HepG2 (cell line): ENCODE measurements around the gene PRKCD. TPM values are rescaled to one million over a fixed set of nuclear protein-coding genes. Genes with fewer than 3 reads are reported as not detected.
A peak's percentile ranks its signal among the peaks of the same experiment; 100 is the strongest.

Experiments
- ATAC-seq: fragments of 200-7000 bp; cut with Tn5 transposase; 3 replicates; pipeline ENCODE4 v1.9.1; 2020; ENCODE audit warnings: mild to moderate bottlenecking, moderate library complexity
- Bru-seq: library from RNA; stranded (reverse); fragments of 400-500 nt; gene quantifications from one replicate; lab custom pipeline; 2021; lab: Mats Ljungman, UMichigan
- BruChase-seq, 2 experiments: library from RNA; stranded (reverse); fragments of 400-500 nt; gene quantifications; one replicate each; lab custom pipeline; 2021; lab: Mats Ljungman, UMichigan
- BruUV-seq: library from RNA; stranded (reverse); fragments of 400-500 nt; replicated peaks from 2 replicates; lab custom pipeline; 2021; lab: Mats Ljungman, UMichigan
- CTCF ChIA-PET: fragments of 300-600 bp; formaldehyde crosslinking; extraction: SDS; loops from one replicate; lab custom pipeline; 2021; ENCODE audit warnings: low total read pairs, inconsistent platforms, low intra/inter-chr PET ratio; lab: Yijun Ruan, JAX
- POLR2A ChIA-PET: fragments of 350-600 bp; sonication (Branson Sonifier 250); formaldehyde crosslinking; loops from one replicate; lab custom pipeline; 2020; ENCODE audit warnings: antibody characterized with exemption, inconsistent platforms; lab: Yijun Ruan, JAX
- DNase-seq: peaks from one replicate; pipeline ENCODE4 v3.0.0-alpha.2; 2015; ENCODE audit warnings: low spot score
- FAIRE-seq: peaks from 3 replicates; lab custom pipeline; 2011; peaks lifted over from hg19 to GRCh38; lab: Jason Lieb, UNC
- H2AFZ ChIP-seq: one replicate; pipeline ENCODE4 v1.6.1; 2011; ENCODE audit warnings: low read length, inconsistent platforms
- H3K27ac ChIP-seq: fragments of 300-600 bp; 3 replicates; pipeline ENCODE4 v1.8.0; 2011; ENCODE audit warnings: mixed run types, mild to moderate bottlenecking, mixed read lengths, low read length, inconsistent platforms; ENCODE audit not compliant: insufficient read depth; ENCODE audit errors: extremely low read length
- H3K27me3 ChIP-seq, 2 experiments: fragments of 200-600 bp in 1 of 2; 2 replicates in 1 of 2; 3 replicates in 1 of 2; pipeline versions ENCODE4 v1.6.0 to v1.8.0; 2011; ENCODE audit warnings: low read length in 2 of 2, mild to moderate bottlenecking in 2 of 2, moderate library complexity in 2 of 2, inconsistent platforms in 1 of 2; ENCODE audit not compliant: insufficient read depth in 2 of 2, control insufficient read depth in 1 of 2
- H3K36me3 ChIP-seq, 2 experiments: fragments of 200-600 bp in 1 of 2; replicated peaks in 1 of 2; 2 replicates in 1 of 2; 3 replicates in 1 of 2; pipeline versions ENCODE4 v1.5.1 to v1.8.0; 2011; ENCODE audit warnings: low read length in 2 of 2, inconsistent platforms in 1 of 2; ENCODE audit not compliant: insufficient read depth in 2 of 2, control insufficient read depth in 1 of 2
- H3K4me1 ChIP-seq: 2 replicates; pipeline ENCODE4 v1.5.1; 2012; ENCODE audit warnings: low read length, inconsistent platforms; ENCODE audit not compliant: insufficient read depth
- H3K4me2 ChIP-seq: 2 replicates; pipeline ENCODE4 v1.6.0; 2011; ENCODE audit warnings: low read depth, low read length, inconsistent platforms
- H3K4me3 ChIP-seq, 3 experiments: fragments of 200-600 bp in 1 of 3; sonication (generic), shearing (Covaris generic) in 1 of 3; replicated peaks in 1 of 3; 2 replicates each; pipeline ENCODE4 v1.5.1; 2011 to 2016; ENCODE audit warnings: low read length in 3 of 3, inconsistent platforms in 2 of 3, low read depth in 2 of 3, mild to moderate bottlenecking in 2 of 3, control low read depth in 1 of 3, mixed read lengths in 1 of 3; ENCODE audit not compliant: insufficient read depth in 1 of 3
- H3K79me2 ChIP-seq: one replicate; pipeline ENCODE4 v1.6.1; 2011; ENCODE audit warnings: low read length, inconsistent platforms; ENCODE audit not compliant: insufficient read depth
- H3K9ac ChIP-seq: 2 replicates; pipeline ENCODE4 v1.6.0; 2011; ENCODE audit warnings: mild to moderate bottlenecking, low read depth, low read length, inconsistent platforms; ENCODE audit not compliant: insufficient read depth
- H3K9me3 ChIP-seq: 2 replicates; pipeline ENCODE4 v1.5.1; 2012; ENCODE audit warnings: mild to moderate bottlenecking, low read length
- H4K20me1 ChIP-seq: 2 replicates; pipeline ENCODE4 v1.6.0; 2011; ENCODE audit warnings: inconsistent platforms, mild to moderate bottlenecking, low read length, moderate library complexity; ENCODE audit not compliant: insufficient read depth
- HNF1B ChIP-seq: sonication (generic); formaldehyde crosslinking; IDR thresholded peaks from 2 replicates; pipeline ENCODE4 v1.5.1; 2020; ENCODE audit warnings: mild to moderate bottlenecking, moderate library complexity, missing genetic modification reagents
- HNRNPL ChIP-seq: fragments of 200-400 bp; formaldehyde crosslinking; IDR thresholded peaks from 2 replicates; pipeline ENCODE4 v1.6.1; 2017; ENCODE audit warnings: mild to moderate bottlenecking, low read depth, low read length
- THAP11 ChIP-seq: IDR thresholded peaks from 2 replicates; pipeline ENCODE4 v1.6.1; 2016; ENCODE audit warnings: missing biosample characterization, missing genetic modification reagents
- ZBED4 ChIP-seq: sonication (generic); formaldehyde crosslinking; IDR thresholded peaks from 2 replicates; pipeline ENCODE4 v1.4.0; 2020; ENCODE audit warnings: missing genetic modification reagents, borderline replicate concordance
- ZNF513 ChIP-seq: sonication (generic); formaldehyde crosslinking; conservative IDR thresholded peaks from 2 replicates; pipeline ENCODE4 v1.5.0; 2020; ENCODE audit warnings: missing genetic modification reagents
- ZNF629 ChIP-seq: sonication (generic); formaldehyde crosslinking; conservative IDR thresholded peaks from 2 replicates; pipeline ENCODE4 v1.5.0; 2020; ENCODE audit warnings: missing genetic modification reagents
- ZNF7 ChIP-seq: IDR thresholded peaks from 2 replicates; pipeline ENCODE4 v1.6.1; 2016; ENCODE audit warnings: missing biosample characterization, missing genetic modification reagents
- WGBS: methylation state at CpG from one replicate; pipeline ENCODE4 v1.1.6; 2017; ENCODE audit warnings: low lambda C conversion rate; 5-methylcytosine and 5-hydroxymethylcytosine counted together
- in situ Hi-C: cut with HindIII; loops from 2 replicates; pipeline ENCODE4 v1.10.0; 2017; ENCODE audit warnings: low pct_unique_long_range_greater_than_20kb; ENCODE audit not compliant: extremely low pct_ligation_motif_present
- intact Hi-C: fragments of 100-400 bp; cut with micrococcal nuclease; formaldehyde crosslinking; loops from one replicate; pipeline ENCODE4 v1.10.0; 2022; ENCODE audit not compliant: unreplicated experiment
- long read RNA-seq, 2 experiments: library from RNA in 1 of 2; library from polyadenylated mRNA in 1 of 2; stranded (forward) in 1 of 2; unstranded in 1 of 2; transcript quantifications; one replicate each; pipeline ENCODE4 v2.0.0, GENCODE V29; 2019 to 2022
- polyA minus RNA-seq, 3 experiments: library from RNA; depleted of rRNA, polyadenylated mRNA; stranded (reverse); fragments of >200 nt; gene quantifications; 2 replicates each; pipeline ENCODE4 v1.2.3, GENCODE V29; 2011; ENCODE audit warnings: low replicate concordance in 1 of 3
- polyA plus RNA-seq, 8 experiments: library from polyadenylated mRNA; depleted of rRNA in 3 of 8; stranded (reverse) in 7 of 8; unstranded in 1 of 8; fragments of >200 nt; fragmentation: Illumina TruSeq in 4 of 8; extraction: Trizol in 4 of 8; gene quantifications; 2 replicates each; pipeline versions ENCODE4 v1.2.1 to v1.2.3, GENCODE V29; 2011 to 2016; ENCODE audit warnings: low read depth in 4 of 8, missing spikeins in 1 of 8, mixed read lengths in 1 of 8; ENCODE audit not compliant: insufficient read depth in 1 of 8
- total RNA-seq, 5 experiments: library from RNA; depleted of rRNA; stranded (reverse); fragments of >200 nt; fragmentation: Illumina TruSeq; extraction: Trizol; gene quantifications; 2 replicates each; pipeline ENCODE4 v1.2.3, GENCODE V29; 2016; ENCODE audit warnings: low read depth in 1 of 5

PRKCD gene
- total RNA-seq (2016; rRNA removed; fragmentation: Illumina TruSeq; extraction: Trizol) (1.6 and 4.3 TPM in 2 replicates), polyA plus RNA-seq (2011; rRNA removed) (40.7 and 47.7 TPM in 2 replicates), polyA minus RNA-seq (2011; rRNA and poly(A)+ RNA removed; ENCODE audit: low replicate concordance) (30.4 and 51.6 TPM in 2 replicates), Bru-seq, nascent RNA (percentile 64 among the genes with signal in this experiment), BruChase-seq, experiment 1, labeled RNA remaining after a 6-hour chase (percentile 77 among the genes with signal in this experiment), BruChase-seq, experiment 2, labeled RNA remaining after a 2-hour chase (percentile 71 among the genes with signal in this experiment)
- 0.79 and 1.0 TPM in 2 replicates for total RNA-seq (2016; cell fraction: cytosol; rRNA removed; fragmentation: Illumina TruSeq; extraction: Trizol; ENCODE audit: low read depth)
- total RNA-seq (2016; cell fraction: insoluble cytoplasmic fraction; rRNA removed; fragmentation: Illumina TruSeq; extraction: Trizol), result 1.7 and 3.8 TPM in 2 replicates
- 2.3 and 2.6 TPM in 2 replicates for total RNA-seq (2016; cell fraction: membrane; rRNA removed; fragmentation: Illumina TruSeq; extraction: Trizol)
- 4.3 and 4.4 TPM in 2 replicates for total RNA-seq (2016; cell fraction: nucleus; rRNA removed; fragmentation: Illumina TruSeq; extraction: Trizol)
- 43.8 and 46.4 TPM in 2 replicates for polyA plus RNA-seq (2011; cell fraction: cytosol; rRNA removed)
- polyA plus RNA-seq (2011; cell fraction: nucleus; rRNA removed), result 49.0 and 56.6 TPM in 2 replicates
- polyA plus RNA-seq (2012), result 26.9 and 29.1 TPM in 2 replicates
- 4.3 and 5.2 TPM in 2 replicates for polyA plus RNA-seq (2016; cell fraction: cytosol; fragmentation: Illumina TruSeq; extraction: Trizol; ENCODE audit: low read depth)
- polyA plus RNA-seq (2016; cell fraction: insoluble cytoplasmic fraction; fragmentation: Illumina TruSeq; extraction: Trizol; ENCODE audit: low read depth), result 19.3 and 22.7 TPM in 2 replicates
- 3.2 and 3.3 TPM in 2 replicates for polyA plus RNA-seq (2016; cell fraction: membrane; fragmentation: Illumina TruSeq; extraction: Trizol; ENCODE audit: low read depth)
- polyA plus RNA-seq (2016; cell fraction: nucleus; fragmentation: Illumina TruSeq; extraction: Trizol; ENCODE audit: insufficient read depth, low read depth), result 26.1 and 26.5 TPM in 2 replicates
- polyA minus RNA-seq (2011; cell fraction: cytosol; rRNA and poly(A)+ RNA removed), result 17.5 and 20.8 TPM in 2 replicates
- 17.8 and 23.6 TPM in 2 replicates for polyA minus RNA-seq (2011; cell fraction: nucleus; rRNA and poly(A)+ RNA removed)
- long read RNA-seq, experiment 1, transcript PRKCD-202 (18 exons, 2,810 nt), result major isoform, 16 of 32 reads
- long read RNA-seq, experiment 1, transcript PRKCD-201 (19 exons, 2,680 nt), result minor isoform, 5 of 32 reads
- long read RNA-seq, experiment 1, partial matches to known transcripts, result 11 of 32 reads
- long read RNA-seq, experiment 1, other reads (novel, unspliced or antisense), result 0 of 32 reads
- long read RNA-seq, experiment 2, transcript PRKCD-201 (19 exons, 2,680 nt), result minor isoform, 14 of 59 reads
- long read RNA-seq, experiment 2, transcript PRKCD-202 (18 exons, 2,810 nt), result major isoform, 22 of 59 reads
- long read RNA-seq, experiment 2, partial matches to known transcripts, result 13 of 59 reads
- long read RNA-seq, experiment 2, other reads (novel, unspliced or antisense), result 10 of 59 reads

GRCh38 chr3:53160660-53161449 lies at the start of gene PRKCD:
Gene PRKCD, plus strand, starts transcription at chr3:53161209. Its CDS starts 17,214 bp downstream, at chr3:53178423.
- ATAC-seq, result peak; percentile 74
- TF ChIP-seq ZNF7 (CRISPR knock-in tag), result no peak
- no peak for TF ChIP-seq ZNF513
- 0 out of 2 replicates have a peak, but pooled peaks have one; percentile 46 for TF ChIP-seq HNRNPL
- no peak; the same call in 1 of the 2 replicates for TF ChIP-seq THAP11 (CRISPR knock-in tag)
- TF ChIP-seq ZNF629 (CRISPR knock-in tag), result peak; percentile 94
- TF ChIP-seq ZBED4 (CRISPR knock-in tag), result peak; percentile 16; the same call in 1 of the 2 replicates
- 0 out of 2 replicates have a peak, but pooled peaks have one; percentile 11 for TF ChIP-seq HNF1B (CRISPR knock-in tag)

More at GRCh38 chr3:53160660-53161449, at the start of gene PRKCD:
- ChIA-PET CTCF (no interaction called here), POLR2A (interaction anchor here (1.0 to 3.8 kb wide), 10 partner anchors 9 to 385 kb away, joined by 3 to 137 read pairs (median 9); partner anchors contain the start of gene RFT1)
- Histone ChIP-seq H3K4me3 (peak within 1 kb of the TSS; percentile 87 to 97 (median 94)), H3K79me2 (peaks cover 19% of the 10 kb centered on the region), H3K27ac (peak within 1 kb of the TSS; percentile 70), H3K4me1 (peaks cover 67% of the 10 kb centered on the region), H2AFZ (no peak within 1 kb of the TSS), H3K4me2 (peak within 1 kb of the TSS; percentile 99), H3K36me3 (peaks cover 0 to 2% of the 10 kb centered on the region in 2 experiments; a peak in 2 of 5 replicates), H3K9ac (peak within 1 kb of the TSS; percentile 87), H4K20me1 (peaks cover 3% of the 10 kb centered on the region), H3K9me3 (no peaks in the 10 kb centered on the region), H3K27me3 (peaks cover 0 to under 1% of the 10 kb centered on the region in 2 experiments; a peak in 1 of 5 replicates)
- no CpG with 5 or more reads among the region's 88 CpGs for WGBS
- intact Hi-C loops (no loop called here), in situ Hi-C loops (no loop called here)
- DNase-seq (peak; percentile 54), FAIRE-seq (no peak)
- TSS peak; percentile 78 for BruUV-seq
